GM06990 (cell line): ENCODE results near the gene CIAO2A.

Experiments used
- DNase-seq: peaks from one replicate; pipeline ENCODE4 v3.0.0-alpha.2; 2011; ENCODE audit not compliant: insufficient read length; ENCODE audit errors: extremely low read depth
- H3K27me3 ChIP-seq: replicated peaks from 2 replicates; pipeline ENCODE4 v1.6.0; 2011; ENCODE audit warnings: low read length; ENCODE audit not compliant: control insufficient read depth, insufficient read depth
- H3K36me3 ChIP-seq: 2 replicates; pipeline ENCODE4 v1.5.1; 2011; ENCODE audit warnings: low read length; ENCODE audit not compliant: control insufficient read depth, insufficient read depth
- H3K4me3 ChIP-seq: replicated peaks from 2 replicates; pipeline ENCODE4 v1.5.1; 2011; ENCODE audit warnings: low read depth, mild to moderate bottlenecking, control low read depth, low read length
- CTCF ChIP-seq: IDR thresholded peaks from 2 replicates; pipeline ENCODE4 v1.5.1; 2011; ENCODE audit warnings: low read length, control low read depth, mild to moderate bottlenecking, inconsistent platforms; ENCODE audit not compliant: insufficient read depth, poor library complexity, severe bottlenecking

CIAO2A gene

GRCh38 chr15:64029110-64029509 is 64.5 kb downstream of the CIAO2A start:
- H3K27me3 ChIP-seq: no peaks in the 10 kb centered on the region
- H3K36me3 ChIP-seq: no peaks in the 10 kb centered on the region
- no peak overlapping the region for H3K4me3 ChIP-seq
- no peak for DNase-seq
- TF ChIP-seq CTCF: no peak

GRCh38 chr15:64026591-64026990 is 67.0 kb downstream of the CIAO2A start:
- DNase-seq: no peak
- Histone ChIP-seq H3K4me3 (no peak overlapping the region), H3K36me3 (no peaks in the 10 kb centered on the region), H3K27me3 (no peaks in the 10 kb centered on the region)
- no peak for TF ChIP-seq CTCF

- H3K36me3 ChIP-seq: no peaks in the 10 kb centered on the region
- H3K27me3 ChIP-seq: no peaks in the 10 kb centered on the region
- DNase-seq: no peak
- no peak for TF ChIP-seq CTCF
- H3K4me3 ChIP-seq: no peak overlapping the region
Observed at GRCh38 chr15:64024172-64025050, 69.2 kb downstream of the CIAO2A start.

GRCh38 chr15:64023220-64023619 is 70.4 kb downstream of the CIAO2A start:
- no peaks in the 10 kb centered on the region for H3K27me3 ChIP-seq
- no peak for TF ChIP-seq CTCF
- no peaks in the 10 kb centered on the region for H3K36me3 ChIP-seq
- DNase-seq: no peak
- no peak overlapping the region for H3K4me3 ChIP-seq

- Histone ChIP-seq H3K4me3 (no peak overlapping the region), H3K27me3 (no peaks in the 10 kb centered on the region), H3K36me3 (no peaks in the 10 kb centered on the region)
- no peak for DNase-seq
- no peak for TF ChIP-seq CTCF
Observed at GRCh38 chr15:64022571-64022970, 71.1 kb downstream of the CIAO2A start.
